Liver (tissue), 9 donors: ENCODE measurements around the gene PCNX2. TPM values are rescaled to one million over a fixed set of nuclear protein-coding genes. Genes with fewer than 3 reads are reported as not detected.

Source experiments
- DNase-seq: peaks from one replicate; pipeline ENCODE4 v3.0.0-alpha.2; 2017; ENCODE audit warnings: low spot score
- H3K27ac ChIP-seq, 2 donors: one replicate each; pipeline ENCODE4 v1.7.0; 2013; ENCODE audit warnings: inconsistent platforms in 2 of 2, low read length in 2 of 2, control low read depth in 1 of 2, low read depth in 1 of 2, mild to moderate bottlenecking in 1 of 2
- H3K27me3 ChIP-seq, 4 donors: one replicate each; pipeline versions ENCODE4 v1.6.1 to v1.7.0; 2013; ENCODE audit warnings: low read length in 3 of 4, inconsistent platforms in 1 of 4, mild to moderate bottlenecking in 1 of 4, moderate library complexity in 1 of 4; ENCODE audit not compliant: control insufficient read depth in 4 of 4, insufficient read depth in 4 of 4
- H3K36me3 ChIP-seq, 4 donors: one replicate each; pipeline versions ENCODE4 v1.6.1 to v1.7.0; 2013; ENCODE audit warnings: low read length in 3 of 4, mild to moderate bottlenecking in 3 of 4, low read depth in 1 of 4, moderate library complexity in 1 of 4; ENCODE audit not compliant: control insufficient read depth in 4 of 4, insufficient read depth in 3 of 4
- H3K4me1 ChIP-seq, 4 donors: one replicate each; pipeline versions ENCODE4 v1.6.1 to v1.7.0; 2013; ENCODE audit warnings: low read length in 3 of 4, mild to moderate bottlenecking in 3 of 4, moderate library complexity in 1 of 4; ENCODE audit not compliant: control insufficient read depth in 4 of 4, insufficient read depth in 4 of 4
- H3K4me3 ChIP-seq, 3 donors: one replicate each; pipeline versions ENCODE4 v1.6.1 to v1.7.0; 2013; ENCODE audit warnings: low read length in 3 of 3, control low read depth in 1 of 3, low read depth in 1 of 3, mild to moderate bottlenecking in 1 of 3
- H3K9ac ChIP-seq, 2 donors: one replicate each; pipeline ENCODE4 v1.7.0; 2013; ENCODE audit warnings: low read length in 2 of 2, mild to moderate bottlenecking in 2 of 2, moderate library complexity in 2 of 2, control low read depth in 1 of 2, low read depth in 1 of 2
- H3K9me3 ChIP-seq, 4 donors: one replicate each; pipeline versions ENCODE4 v1.6.1 to v1.7.0; 2013; ENCODE audit warnings: low read length in 3 of 4; ENCODE audit not compliant: control insufficient read depth in 4 of 4
- EGR1 ChIP-seq, 2 donors: IDR thresholded peaks; 2 replicates each; pipeline ENCODE4 v1.6.1; 2016 to 2018; ENCODE audit warnings: antibody characterized with exemption in 2 of 2, low read depth in 2 of 2
- FOXA1 ChIP-seq: IDR thresholded peaks from 2 replicates; pipeline ENCODE4 v1.6.1; 2016; ENCODE audit warnings: antibody characterized with exemption
- FOXA2 ChIP-seq: IDR thresholded peaks from 2 replicates; pipeline ENCODE4 v1.6.1; 2016; ENCODE audit warnings: antibody characterized with exemption
- GABPA ChIP-seq, 2 donors: IDR thresholded peaks in 1 of 2; conservative IDR thresholded peaks in 1 of 2; 2 replicates each; pipeline ENCODE4 v1.6.1; 2016; ENCODE audit warnings: antibody characterized with exemption in 2 of 2, mild to moderate bottlenecking in 1 of 2, moderate library complexity in 1 of 2
- HNF4A ChIP-seq, 2 donors: conservative IDR thresholded peaks; 2 replicates each; pipeline ENCODE4 v1.6.1; 2016; ENCODE audit warnings: antibody characterized with exemption in 2 of 2, mild to moderate bottlenecking in 2 of 2
- HNF4G ChIP-seq: IDR thresholded peaks from 2 replicates; pipeline ENCODE4 v1.6.1; 2016; ENCODE audit warnings: antibody characterized with exemption
- JUND ChIP-seq, 2 donors: IDR thresholded peaks; 2 replicates each; pipeline ENCODE4 v1.6.1; 2016; ENCODE audit warnings: antibody characterized with exemption in 2 of 2
- NR2F2 ChIP-seq: IDR thresholded peaks from 2 replicates; pipeline ENCODE4 v1.6.1; 2016; ENCODE audit warnings: antibody characterized with exemption
- RAD21 ChIP-seq, 2 donors: IDR thresholded peaks; 2 replicates each; pipeline ENCODE4 v1.6.1; 2016; ENCODE audit warnings: antibody characterized with exemption in 2 of 2, mild to moderate bottlenecking in 2 of 2
- RXRA ChIP-seq, 2 donors: IDR thresholded peaks; 2 replicates each; pipeline ENCODE4 v1.6.1; 2017 to 2018; ENCODE audit warnings: antibody characterized with exemption in 2 of 2, mild to moderate bottlenecking in 1 of 2
- SP1 ChIP-seq: IDR thresholded peaks from 2 replicates; pipeline ENCODE4 v1.6.1; 2018; ENCODE audit warnings: antibody characterized with exemption, mild to moderate bottlenecking
- TAF1 ChIP-seq: conservative IDR thresholded peaks from 2 replicates; pipeline ENCODE4 v1.6.1; 2016; ENCODE audit warnings: antibody characterized with exemption, mild to moderate bottlenecking
- YY1 ChIP-seq: IDR thresholded peaks from 2 replicates; pipeline ENCODE4 v1.6.1; 2016; ENCODE audit warnings: antibody characterized with exemption, mild to moderate bottlenecking
- WGBS: extraction: QIAGEN DNeasy Blood & Tissue Kit; methylation state at CpG from one replicate; pipeline ENCODE4 v1.1.7; 2013; 5-methylcytosine and 5-hydroxymethylcytosine counted together
- polyA plus RNA-seq, 2 donors: library from polyadenylated mRNA; stranded (reverse) in 1 of 2; unstranded in 1 of 2; fragments of 200-250 nt in 1 of 2; fragments of >200 nt in 1 of 2; fragmentation: Nextera tagmentation in 1 of 2; extraction: Ambion mirVana in 1 of 2; gene quantifications; one replicate each; pipeline versions ENCODE4 v1.2.1 to v1.2.3, GENCODE V29; 2013 to 2015
- total RNA-seq, 2 donors: library from RNA; depleted of rRNA; stranded (reverse); fragments of >200 nt; gene quantifications; one replicate each; pipeline ENCODE4 v1.2.3, GENCODE V29; 2014
- TF ChIP-seq, protein P1 (sequence below): fragments of 150-350 bp; IDR thresholded peaks from 2 replicates; pipeline ENCODE4 v1.5.1; 2017; ENCODE audit warnings: improper control_type of control experiment, low read depth, low read length; ENCODE audit not compliant: missing input control
- TF ChIP-seq, protein P2 (sequence below): IDR thresholded peaks from 2 replicates; pipeline ENCODE4 v1.6.1; 2016; ENCODE audit warnings: antibody characterized with exemption
- TF ChIP-seq, protein P3 (sequence below): IDR thresholded peaks from 2 replicates; pipeline ENCODE4 v1.6.1; 2016; ENCODE audit warnings: antibody characterized with exemption
- TF ChIP-seq, protein P4 (sequence below): IDR thresholded peaks from 2 replicates; pipeline ENCODE4 v1.6.1; 2016; ENCODE audit warnings: antibody characterized with exemption
- TF ChIP-seq, protein P5 (sequence below): IDR thresholded peaks from 2 replicates; pipeline ENCODE4 v1.6.1; 2016; ENCODE audit warnings: antibody characterized with exemption, mild to moderate bottlenecking
- donor health status: healthy.
- donor health status: healthy.
- donor health status: healthy.
- donor health status: healthy.
- donor health status: healthy.

Gene PCNX2
- total and polyA plus RNA-seq, 4 donors: 0.20 to 3.1 (median 0.92) TPM

DNA sequence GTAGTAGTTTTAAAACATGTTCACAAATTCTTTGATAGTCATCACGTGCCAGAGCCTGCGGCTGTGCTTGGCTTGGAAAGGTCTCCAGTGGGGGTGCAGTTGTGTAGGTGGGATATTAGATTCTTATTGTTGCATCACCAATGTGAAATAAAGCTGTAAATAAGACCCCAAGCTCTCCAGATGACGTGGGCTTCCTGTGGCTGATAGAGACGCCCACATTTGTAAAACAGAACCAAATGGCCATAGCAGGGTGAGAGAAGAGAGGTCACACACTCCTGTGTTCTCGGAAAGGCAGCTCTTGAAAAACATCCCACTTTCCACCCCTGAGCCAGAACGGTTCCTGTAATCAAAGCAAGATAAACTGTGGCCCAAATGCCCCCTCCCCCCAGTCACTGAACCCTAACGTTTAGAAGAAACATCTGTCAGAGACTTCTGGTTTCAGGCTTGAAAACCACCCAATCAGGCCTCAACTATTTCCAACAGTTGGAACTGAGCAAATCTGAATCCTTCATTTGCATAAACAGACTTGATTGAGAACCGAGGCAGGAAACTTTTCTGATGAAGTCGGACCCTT, 351.8 kb downstream of the PCNX2 start:
- TF ChIP-seq, protein P1, sequence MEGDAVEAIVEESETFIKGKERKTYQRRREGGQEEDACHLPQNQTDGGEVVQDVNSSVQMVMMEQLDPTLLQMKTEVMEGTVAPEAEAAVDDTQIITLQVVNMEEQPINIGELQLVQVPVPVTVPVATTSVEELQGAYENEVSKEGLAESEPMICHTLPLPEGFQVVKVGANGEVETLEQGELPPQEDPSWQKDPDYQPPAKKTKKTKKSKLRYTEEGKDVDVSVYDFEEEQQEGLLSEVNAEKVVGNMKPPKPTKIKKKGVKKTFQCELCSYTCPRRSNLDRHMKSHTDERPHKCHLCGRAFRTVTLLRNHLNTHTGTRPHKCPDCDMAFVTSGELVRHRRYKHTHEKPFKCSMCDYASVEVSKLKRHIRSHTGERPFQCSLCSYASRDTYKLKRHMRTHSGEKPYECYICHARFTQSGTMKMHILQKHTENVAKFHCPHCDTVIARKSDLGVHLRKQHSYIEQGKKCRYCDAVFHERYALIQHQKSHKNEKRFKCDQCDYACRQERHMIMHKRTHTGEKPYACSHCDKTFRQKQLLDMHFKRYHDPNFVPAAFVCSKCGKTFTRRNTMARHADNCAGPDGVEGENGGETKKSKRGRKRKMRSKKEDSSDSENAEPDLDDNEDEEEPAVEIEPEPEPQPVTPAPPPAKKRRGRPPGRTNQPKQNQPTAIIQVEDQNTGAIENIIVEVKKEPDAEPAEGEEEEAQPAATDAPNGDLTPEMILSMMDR: no peak
- TF ChIP-seq, protein P2, sequence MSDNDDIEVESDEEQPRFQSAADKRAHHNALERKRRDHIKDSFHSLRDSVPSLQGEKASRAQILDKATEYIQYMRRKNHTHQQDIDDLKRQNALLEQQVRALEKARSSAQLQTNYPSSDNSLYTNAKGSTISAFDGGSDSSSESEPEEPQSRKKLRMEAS: no peak
- TF ChIP-seq HNF4G (no peak), TAF1 (no peak), SP1 (no peak), FOXA1 (no peak), GABPA (IDR thresholded peaks at IDR 0.05 in 1 of 2, conservative IDR thresholded peaks at IDR 0.05 in 1 of 2) (no peak), EGR1 (IDR thresholded peaks at IDR 0.05; ENCODE audit: low read depth in 2 of 2) (no peak), RXRA (IDR thresholded peaks at IDR 0.05) (no peak), FOXA2 (no peak), RAD21 (IDR thresholded peaks at IDR 0.05) (no peak)
- TF ChIP-seq, protein P3, sequence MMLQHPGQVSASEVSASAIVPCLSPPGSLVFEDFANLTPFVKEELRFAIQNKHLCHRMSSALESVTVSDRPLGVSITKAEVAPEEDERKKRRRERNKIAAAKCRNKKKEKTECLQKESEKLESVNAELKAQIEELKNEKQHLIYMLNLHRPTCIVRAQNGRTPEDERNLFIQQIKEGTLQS: no peak
- WGBS: 60% methylated on average over 9 of the region's 9 CpGs
- no peak for DNase-seq

DNA sequence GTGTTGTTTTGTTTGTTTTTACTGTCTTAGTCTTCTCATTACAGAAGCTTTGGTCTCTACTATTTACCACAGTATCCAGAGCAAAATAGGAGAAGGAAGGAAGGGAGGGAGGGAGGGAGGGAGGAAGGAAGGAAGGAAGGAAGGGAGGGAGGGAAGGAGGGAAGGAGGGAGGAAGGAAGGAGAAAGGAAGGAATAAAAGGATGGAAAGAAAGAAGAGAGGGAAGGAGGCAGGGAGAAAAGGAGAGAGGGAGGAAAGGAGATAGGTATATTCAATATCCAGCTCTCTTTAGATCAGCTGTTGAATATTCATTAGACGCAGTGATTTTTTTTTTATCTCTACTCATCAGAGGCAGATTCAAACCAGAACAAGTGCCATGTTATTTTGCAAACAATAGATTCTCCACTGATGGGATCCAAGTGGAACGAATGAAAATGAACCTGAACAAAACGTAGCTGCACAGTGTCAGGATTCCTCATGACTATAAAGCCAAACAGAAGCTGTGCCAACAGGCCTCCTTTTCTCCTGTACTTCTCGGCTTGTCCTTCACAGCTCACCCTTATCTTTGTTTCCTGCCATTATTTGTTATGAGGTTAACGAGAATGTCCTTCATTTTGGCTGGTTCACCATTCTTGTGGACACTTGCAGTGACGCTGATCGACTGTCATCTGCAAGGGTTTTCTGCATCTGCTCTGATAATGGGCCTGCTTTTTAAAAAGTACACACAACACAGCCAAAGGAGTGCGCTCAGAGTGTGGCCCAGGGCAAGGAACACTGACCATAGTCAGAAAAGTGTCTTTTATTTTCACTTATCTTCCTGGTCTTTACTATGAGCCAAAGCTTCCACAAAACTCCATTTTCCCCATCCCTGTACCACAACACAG, 352.9 kb downstream of the PCNX2 start:
- Histone ChIP-seq H3K36me3 (no peaks in the 10 kb centered on the region), H3K4me1 (no peaks in the 10 kb centered on the region), H3K27me3 (no peaks in the 10 kb centered on the region), H3K9ac (no peak overlapping the region), H3K9me3 (peaks cover 0 to 4% (median 2%) of the 10 kb centered on the region in 4 donors), H3K27ac (no peak overlapping the region), H3K4me3 (no peak overlapping the region)
- no peak for TF ChIP-seq SP1
- no peak for TF ChIP-seq GABPA (IDR thresholded peaks at IDR 0.05 in 1 of 2, conservative IDR thresholded peaks at IDR 0.05 in 1 of 2)
- no peak for TF ChIP-seq FOXA1
- TF ChIP-seq NR2F2: no peak
- TF ChIP-seq EGR1 (IDR thresholded peaks at IDR 0.05; ENCODE audit: low read depth in 2 of 2): no peak
- TF ChIP-seq, protein P3: no peak
- no peak for TF ChIP-seq HNF4A (conservative IDR thresholded peaks at IDR 0.05)
- no peak for TF ChIP-seq RAD21 (IDR thresholded peaks at IDR 0.05)
- no peak for TF ChIP-seq HNF4G
- TF ChIP-seq, protein P4, sequence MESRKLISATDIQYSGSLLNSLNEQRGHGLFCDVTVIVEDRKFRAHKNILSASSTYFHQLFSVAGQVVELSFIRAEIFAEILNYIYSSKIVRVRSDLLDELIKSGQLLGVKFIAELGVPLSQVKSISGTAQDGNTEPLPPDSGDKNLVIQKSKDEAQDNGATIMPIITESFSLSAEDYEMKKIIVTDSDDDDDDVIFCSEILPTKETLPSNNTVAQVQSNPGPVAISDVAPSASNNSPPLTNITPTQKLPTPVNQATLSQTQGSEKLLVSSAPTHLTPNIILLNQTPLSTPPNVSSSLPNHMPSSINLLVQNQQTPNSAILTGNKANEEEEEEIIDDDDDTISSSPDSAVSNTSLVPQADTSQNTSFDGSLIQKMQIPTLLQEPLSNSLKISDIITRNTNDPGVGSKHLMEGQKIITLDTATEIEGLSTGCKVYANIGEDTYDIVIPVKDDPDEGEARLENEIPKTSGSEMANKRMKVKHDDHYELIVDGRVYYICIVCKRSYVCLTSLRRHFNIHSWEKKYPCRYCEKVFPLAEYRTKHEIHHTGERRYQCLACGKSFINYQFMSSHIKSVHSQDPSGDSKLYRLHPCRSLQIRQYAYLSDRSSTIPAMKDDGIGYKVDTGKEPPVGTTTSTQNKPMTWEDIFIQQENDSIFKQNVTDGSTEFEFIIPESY: no peak
- TF ChIP-seq JUND (IDR thresholded peaks at IDR 0.05): no peak
- TF ChIP-seq, protein P1: no peak
- TF ChIP-seq FOXA2: no peak
- TF ChIP-seq, protein P2: no peak
- TF ChIP-seq, protein P5, sequence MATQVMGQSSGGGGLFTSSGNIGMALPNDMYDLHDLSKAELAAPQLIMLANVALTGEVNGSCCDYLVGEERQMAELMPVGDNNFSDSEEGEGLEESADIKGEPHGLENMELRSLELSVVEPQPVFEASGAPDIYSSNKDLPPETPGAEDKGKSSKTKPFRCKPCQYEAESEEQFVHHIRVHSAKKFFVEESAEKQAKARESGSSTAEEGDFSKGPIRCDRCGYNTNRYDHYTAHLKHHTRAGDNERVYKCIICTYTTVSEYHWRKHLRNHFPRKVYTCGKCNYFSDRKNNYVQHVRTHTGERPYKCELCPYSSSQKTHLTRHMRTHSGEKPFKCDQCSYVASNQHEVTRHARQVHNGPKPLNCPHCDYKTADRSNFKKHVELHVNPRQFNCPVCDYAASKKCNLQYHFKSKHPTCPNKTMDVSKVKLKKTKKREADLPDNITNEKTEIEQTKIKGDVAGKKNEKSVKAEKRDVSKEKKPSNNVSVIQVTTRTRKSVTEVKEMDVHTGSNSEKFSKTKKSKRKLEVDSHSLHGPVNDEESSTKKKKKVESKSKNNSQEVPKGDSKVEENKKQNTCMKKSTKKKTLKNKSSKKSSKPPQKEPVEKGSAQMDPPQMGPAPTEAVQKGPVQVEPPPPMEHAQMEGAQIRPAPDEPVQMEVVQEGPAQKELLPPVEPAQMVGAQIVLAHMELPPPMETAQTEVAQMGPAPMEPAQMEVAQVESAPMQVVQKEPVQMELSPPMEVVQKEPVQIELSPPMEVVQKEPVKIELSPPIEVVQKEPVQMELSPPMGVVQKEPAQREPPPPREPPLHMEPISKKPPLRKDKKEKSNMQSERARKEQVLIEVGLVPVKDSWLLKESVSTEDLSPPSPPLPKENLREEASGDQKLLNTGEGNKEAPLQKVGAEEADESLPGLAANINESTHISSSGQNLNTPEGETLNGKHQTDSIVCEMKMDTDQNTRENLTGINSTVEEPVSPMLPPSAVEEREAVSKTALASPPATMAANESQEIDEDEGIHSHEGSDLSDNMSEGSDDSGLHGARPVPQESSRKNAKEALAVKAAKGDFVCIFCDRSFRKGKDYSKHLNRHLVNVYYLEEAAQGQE: no peak
- no peak for TF ChIP-seq YY1
- no peak for TF ChIP-seq TAF1
- no peak for TF ChIP-seq RXRA (IDR thresholded peaks at IDR 0.05)
- DNase-seq: no peak
- WGBS: 67% methylated on average over 8 of the region's 8 CpGs

More for the DNA sequence above, 351.8 kb downstream of the PCNX2 start:
- Histone ChIP-seq H3K4me3 (no peak overlapping the region), H3K27me3 (no peaks in the 10 kb centered on the region), H3K27ac (no peak overlapping the region), H3K9me3 (peaks cover 0 to 4% (median 2%) of the 10 kb centered on the region in 4 donors), H3K4me1 (no peaks in the 10 kb centered on the region), H3K9ac (no peak overlapping the region), H3K36me3 (no peaks in the 10 kb centered on the region)
